Measurements from ENCODE around the gene C3orf49.

DNA sequence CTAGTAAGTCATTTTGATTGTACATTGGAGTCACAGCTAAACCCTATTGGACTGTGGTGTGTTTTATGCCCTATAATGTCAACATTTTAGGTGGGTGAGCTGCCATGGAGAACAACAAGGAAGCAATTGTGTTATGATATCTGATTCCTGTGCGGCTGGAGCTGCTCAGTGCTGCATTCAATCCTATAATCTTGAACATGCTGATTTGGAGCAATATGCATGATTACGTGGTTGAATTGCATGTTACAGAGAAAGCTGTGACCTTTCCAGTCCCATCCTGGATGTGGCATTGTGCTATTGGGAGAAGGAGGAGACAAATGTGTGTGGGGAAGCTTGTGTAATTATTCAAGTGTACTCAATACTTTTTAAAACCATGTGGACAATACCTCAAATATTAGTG lies 20.1 kb upstream of the C3orf49 start:
- TF ChIP-seq, protein P1, sequence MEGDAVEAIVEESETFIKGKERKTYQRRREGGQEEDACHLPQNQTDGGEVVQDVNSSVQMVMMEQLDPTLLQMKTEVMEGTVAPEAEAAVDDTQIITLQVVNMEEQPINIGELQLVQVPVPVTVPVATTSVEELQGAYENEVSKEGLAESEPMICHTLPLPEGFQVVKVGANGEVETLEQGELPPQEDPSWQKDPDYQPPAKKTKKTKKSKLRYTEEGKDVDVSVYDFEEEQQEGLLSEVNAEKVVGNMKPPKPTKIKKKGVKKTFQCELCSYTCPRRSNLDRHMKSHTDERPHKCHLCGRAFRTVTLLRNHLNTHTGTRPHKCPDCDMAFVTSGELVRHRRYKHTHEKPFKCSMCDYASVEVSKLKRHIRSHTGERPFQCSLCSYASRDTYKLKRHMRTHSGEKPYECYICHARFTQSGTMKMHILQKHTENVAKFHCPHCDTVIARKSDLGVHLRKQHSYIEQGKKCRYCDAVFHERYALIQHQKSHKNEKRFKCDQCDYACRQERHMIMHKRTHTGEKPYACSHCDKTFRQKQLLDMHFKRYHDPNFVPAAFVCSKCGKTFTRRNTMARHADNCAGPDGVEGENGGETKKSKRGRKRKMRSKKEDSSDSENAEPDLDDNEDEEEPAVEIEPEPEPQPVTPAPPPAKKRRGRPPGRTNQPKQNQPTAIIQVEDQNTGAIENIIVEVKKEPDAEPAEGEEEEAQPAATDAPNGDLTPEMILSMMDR (IDR thresholded peaks at IDR 0.05) = no peak
- TF ChIP-seq POLR2A (IDR thresholded peaks at IDR 0.05) = no peak

All from transverse colon (tissue), 3 donors.